ENCODE measurements around the gene PRSS16. TPM values are rescaled to one million over a fixed set of nuclear protein-coding genes. Genes with fewer than 3 reads are reported as not detected.

PRSS16 gene
- total and polyA plus RNA-seq, 8 donors: 14.0 to 30.1 (median 22.3) TPM

GRCh38 chr6:27290850-27291208 is 43.3 kb downstream of the PRSS16 start:
- H3K4me3 ChIP-seq: no peak overlapping the region
- H3K36me3 ChIP-seq: no peaks in the 10 kb centered on the region
- no peak overlapping the region for H3K27ac ChIP-seq
- FAIRE-seq: no peak
- peaks cover 4 to 97% (median 44%) of the 10 kb centered on the region in 4 donors for H3K27me3 ChIP-seq
- WGBS, 2 donors: 18% methylated on average over 10 of the region's 10 CpGs
- no peak for DNase-seq
- no peak for TF ChIP-seq CTCF (IDR thresholded peaks at IDR 0.05)
- intact Hi-C loops (cut with DNase I): no loop called here
- no peaks in the 10 kb centered on the region for H3K9me3 ChIP-seq
- no peaks in the 10 kb centered on the region for H3K4me1 ChIP-seq
- no peak for ATAC-seq

GRCh38 chr6:27293436-27294098 is 46.1 kb downstream of the PRSS16 start:
- no peaks in the 10 kb centered on the region for H3K4me1 ChIP-seq
- peaks cover 18 to 100% (median 44%) of the 10 kb centered on the region in 4 donors for H3K27me3 ChIP-seq
- H3K4me3 ChIP-seq: no peak overlapping the region
- TF ChIP-seq CTCF (IDR thresholded peaks at IDR 0.05): no peak
- DNase-seq (no peak), FAIRE-seq (no peak), ATAC-seq (no peak)
- no peaks in the 10 kb centered on the region for H3K36me3 ChIP-seq
- intact Hi-C loops (cut with DNase I): no loop called here
- no peak overlapping the region for H3K27ac ChIP-seq
- no peaks in the 10 kb centered on the region for H3K9me3 ChIP-seq
- WGBS, 2 donors: 21 to 22% methylated on average over 28 of the region's 28 CpGs

- no peak overlapping the region for H3K4me3 ChIP-seq
- H3K4me1 ChIP-seq: no peaks in the 10 kb centered on the region
- no peak for ATAC-seq
- H3K36me3 ChIP-seq: no peaks in the 10 kb centered on the region
- H3K9me3 ChIP-seq: no peaks in the 10 kb centered on the region
- no peak for DNase-seq
- intact Hi-C loops (cut with DNase I): no loop called here
- TF ChIP-seq CTCF (IDR thresholded peaks at IDR 0.05): no peak
- no peak for FAIRE-seq
- H3K27me3 ChIP-seq: peaks cover 18 to 99% (median 41%) of the 10 kb centered on the region in 4 donors
- no peak overlapping the region for H3K27ac ChIP-seq
- whole genome bisulfite sequencing, 2 donors: 13% methylated on average over 5 of the region's 5 CpGs
These were observed 46.9 kb downstream of the PRSS16 start for GRCh38 chr6:27294409-27294808.

- Histone ChIP-seq H3K27ac (no peak overlapping the region), H3K36me3 (no peaks in the 10 kb centered on the region), H3K9me3 (no peaks in the 10 kb centered on the region), H3K27me3 (peaks cover 18 to 98% (median 34%) of the 10 kb centered on the region in 4 donors), H3K4me1 (no peaks in the 10 kb centered on the region), H3K4me3 (no peak overlapping the region)
- FAIRE-seq (no peak), DNase-seq (no peak), ATAC-seq (no peak)
- TF ChIP-seq CTCF (IDR thresholded peaks at IDR 0.05): no peak
- intact Hi-C loops (cut with DNase I): no loop called here
- WGBS, 2 donors: 8 to 10% methylated on average over 20 of the region's 20 CpGs
These were observed 48.0 kb downstream of the PRSS16 start for GRCh38 chr6:27295301-27296079.
